H1 (cell line): Measurements from ENCODE around the gene MYCBP2. TPM values are rescaled to one million over a fixed set of nuclear protein-coding genes. Genes with fewer than 3 reads are reported as not detected.

Experiments used
- CTCF ChIA-PET: fragments of 300-600 bp; sonication (Branson Sonifier 250); formaldehyde crosslinking; loops from one replicate; lab custom pipeline; 2021; ENCODE audit not compliant: partially characterized antibody; lab: Charles Lee
- POLR2A ChIA-PET: fragments of 300-600 bp; sonication (Branson Sonifier 250); formaldehyde crosslinking; loops from one replicate; lab custom pipeline; 2021; ENCODE audit warnings: inconsistent platforms; ENCODE audit not compliant: partially characterized antibody; lab: Charles Lee
- DNase-seq, 2 experiments: peaks; one replicate each; pipeline versions ENCODE4 v3.0.0 to v3.0.0-alpha.2; 2010 to 2022; ENCODE audit warnings: low spot score in 2 of 2, low read depth in 1 of 2, mixed read lengths in 1 of 2
- FAIRE-seq: peaks from 2 replicates; lab custom pipeline; 2011; peaks lifted over from hg19 to GRCh38; lab: Jason Lieb, UNC
- H2AFZ ChIP-seq: 2 replicates; pipeline ENCODE4 v1.8.1; 2012; ENCODE audit warnings: low read length, inconsistent platforms
- H2AK5ac ChIP-seq: 2 replicates; pipeline ENCODE4 v1.6.1; 2013; ENCODE audit warnings: low read depth, low read length
- H2BK120ac ChIP-seq: replicated peaks from 2 replicates; pipeline ENCODE3; 2013; ENCODE audit warnings: low read depth, low read length, inconsistent platforms
- H2BK12ac ChIP-seq: 2 replicates; pipeline ENCODE4 v1.6.1; 2013; ENCODE audit warnings: low read depth, low read length
- H2BK15ac ChIP-seq: 2 replicates; pipeline ENCODE4 v1.6.1; 2013; ENCODE audit warnings: low read length
- H2BK20ac ChIP-seq: 2 replicates; pipeline ENCODE4 v1.6.1; 2013; ENCODE audit warnings: low read length
- H2BK5ac ChIP-seq: 2 replicates; pipeline ENCODE4 v1.6.1; 2013; ENCODE audit warnings: low read depth, low read length
- H3K14ac ChIP-seq: 2 replicates; pipeline ENCODE4 v1.6.1; 2013; ENCODE audit warnings: inconsistent platforms; ENCODE audit not compliant: insufficient read length
- H3K18ac ChIP-seq: 2 replicates; pipeline ENCODE4 v1.6.1; 2013; ENCODE audit warnings: low read length; ENCODE audit errors: extremely low read depth
- H3K23ac ChIP-seq: 2 replicates; pipeline ENCODE4 v1.6.1; 2013; ENCODE audit warnings: inconsistent platforms; ENCODE audit not compliant: insufficient read length
- H3K23me2 ChIP-seq: 2 replicates; pipeline ENCODE4 v1.6.1; 2013; ENCODE audit warnings: low read depth, low read length
- H3K27ac ChIP-seq: 2 replicates; pipeline ENCODE4 v1.6.1; 2011; ENCODE audit warnings: low read depth, low read length, inconsistent platforms
- H3K27me3 ChIP-seq, 4 experiments: replicated peaks in 1 of 4; 1 replicate in 1 of 4; 2 replicates in 3 of 4; pipeline versions ENCODE4 v1.6.1 to v1.8.1; 2011 to 2013; ENCODE audit warnings: low read length in 3 of 4, mild to moderate bottlenecking in 3 of 4, inconsistent platforms in 2 of 4, mixed read lengths in 2 of 4, moderate library complexity in 1 of 4; ENCODE audit not compliant: control insufficient read depth in 3 of 4, insufficient read depth in 3 of 4; ENCODE audit errors: extremely low read depth in 1 of 4
- H3K36me3 ChIP-seq, 4 experiments: 2 replicates each; pipeline versions ENCODE4 v1.6.1 to v1.8.1; 2011 to 2013; ENCODE audit warnings: mild to moderate bottlenecking in 4 of 4, low read length in 3 of 4, moderate library complexity in 2 of 4, control low read depth in 1 of 4, inconsistent platforms in 1 of 4; ENCODE audit not compliant: insufficient read depth in 4 of 4, control insufficient read depth in 2 of 4
- H3K4ac ChIP-seq: replicated peaks from 2 replicates; pipeline ENCODE3; 2013; ENCODE audit warnings: low read length, low read depth, mixed read lengths, inconsistent platforms; ENCODE audit not compliant: insufficient read length
- H3K4me1 ChIP-seq, 4 experiments: replicated peaks in 1 of 4; 1 replicate in 1 of 4; 2 replicates in 3 of 4; pipeline versions ENCODE4 v1.6.1 to v1.8.1; 2011 to 2013; ENCODE audit warnings: low read length in 3 of 4, inconsistent platforms in 2 of 4, mixed read lengths in 1 of 4; ENCODE audit not compliant: insufficient read depth in 4 of 4, control insufficient read depth in 3 of 4
- H3K4me2 ChIP-seq, 2 experiments: 2 replicates each; pipeline versions ENCODE4 v1.6.1 to v1.8.1; 2011 to 2013; ENCODE audit warnings: low read depth in 2 of 2, low read length in 2 of 2, control low read depth in 1 of 2, inconsistent platforms in 1 of 2, mild to moderate bottlenecking in 1 of 2; ENCODE audit not compliant: insufficient read depth in 1 of 2
- H3K4me3 ChIP-seq, 4 experiments: fragments of 200-600, 300-600 bp in 1 of 4; sonication (generic), shearing (Covaris generic), sonication (Bioruptor Twin) in 1 of 4; 2 replicates each; pipeline versions ENCODE4 v1.5.1 to v1.8.1; 2011 to 2016; ENCODE audit warnings: low read length in 4 of 4, low read depth in 3 of 4, control low read depth in 2 of 4, inconsistent platforms in 2 of 4, mild to moderate bottlenecking in 2 of 4, mixed read lengths in 1 of 4, moderate library complexity in 1 of 4; ENCODE audit not compliant: insufficient read depth in 2 of 4; ENCODE audit errors: extremely low read depth in 1 of 4
- H3K56ac ChIP-seq: replicated peaks from 2 replicates; pipeline ENCODE3; 2013; ENCODE audit warnings: low read depth, mild to moderate bottlenecking, mixed read lengths, low read length, inconsistent platforms; ENCODE audit not compliant: insufficient read length
- H3K79me1 ChIP-seq: 2 replicates; pipeline ENCODE4 v1.6.1; 2013; ENCODE audit warnings: low read depth, low read length, control low read depth
- H3K79me2 ChIP-seq, 2 experiments: 2 replicates each; pipeline versions ENCODE4 v1.6.1 to v1.8.1; 2012 to 2013; ENCODE audit warnings: low read length in 2 of 2, mild to moderate bottlenecking in 2 of 2, inconsistent platforms in 1 of 2; ENCODE audit not compliant: insufficient read depth in 2 of 2, control insufficient read depth in 1 of 2
- H3K9ac ChIP-seq, 4 experiments: replicated peaks in 1 of 4; 1 replicate in 1 of 4; 2 replicates in 3 of 4; pipeline versions ENCODE4 v1.6.1 to v1.8.1; 2011 to 2013; ENCODE audit warnings: low read depth in 3 of 4, low read length in 3 of 4, control low read depth in 2 of 4, mild to moderate bottlenecking in 2 of 4, moderate library complexity in 2 of 4, inconsistent platforms in 1 of 4; ENCODE audit errors: extremely low read depth in 1 of 4
- H3K9me3 ChIP-seq, 2 experiments: 2 replicates each; pipeline versions ENCODE4 v1.6.1 to v1.8.1; 2012 to 2013; ENCODE audit warnings: mild to moderate bottlenecking in 2 of 2, moderate library complexity in 2 of 2, control low read depth in 1 of 2, inconsistent platforms in 1 of 2, low read depth in 1 of 2, low read length in 1 of 2, mixed read lengths in 1 of 2; ENCODE audit not compliant: insufficient read depth in 2 of 2
- H4K20me1 ChIP-seq, 2 experiments: replicated peaks in 1 of 2; 2 replicates each; pipeline versions ENCODE3 to v1.8.1; 2011 to 2013; ENCODE audit warnings: inconsistent platforms in 2 of 2, low read length in 2 of 2, mild to moderate bottlenecking in 1 of 2; ENCODE audit not compliant: insufficient read depth in 2 of 2, control insufficient read depth in 1 of 2
- H4K5ac ChIP-seq: 2 replicates; pipeline ENCODE4 v1.6.1; 2013; ENCODE audit warnings: low read length, low read depth, mixed read lengths, inconsistent platforms; ENCODE audit not compliant: insufficient read length
- H4K8ac ChIP-seq: 2 replicates; pipeline ENCODE4 v1.8.0; 2013; ENCODE audit warnings: mild to moderate bottlenecking, moderate library complexity, low read length, inconsistent platforms; ENCODE audit not compliant: insufficient read depth; ENCODE audit errors: extremely low read depth
- H4K91ac ChIP-seq: replicated peaks from 2 replicates; pipeline ENCODE3; 2013; ENCODE audit warnings: low read length, mixed read lengths, inconsistent platforms; ENCODE audit not compliant: insufficient read length
- CHD7 ChIP-seq: fragments of 300-600 bp; sonication (generic); IDR thresholded peaks from 2 replicates; pipeline ENCODE4 v1.7.1; 2012; ENCODE audit warnings: low read length, moderate library complexity, mild to moderate bottlenecking, inconsistent platforms; ENCODE audit not compliant: insufficient replicate concordance
- polyA plus RNA-seq, 7 experiments: library from polyadenylated mRNA; depleted of rRNA in 3 of 7; stranded (reverse) in 5 of 7; unstranded in 2 of 7; fragments of >200 nt in 5 of 7; fragments of 200-250 nt in 2 of 7; gene quantifications; 1 replicate in 5 of 7; 2 replicates in 1 of 7; 4 replicates in 1 of 7; pipeline versions ENCODE4 v1.2.1 to v1.2.3, GENCODE V29; 2011 to 2013; ENCODE audit warnings: missing spikeins in 2 of 7, mixed read lengths in 2 of 7
- total RNA-seq: library from RNA; stranded (reverse); fragmentation: NEBNext Ultra II Directional; extraction: Animal tissue kit (Norgen Biotek cat#: 25700); gene quantifications from 2 replicates; pipeline ENCODE4 v1.2.1, GENCODE V29; 2021

MYCBP2 gene
- total and polyA plus RNA-seq, 2 of the 8 experiments (the other 6 are each of a cell fraction or from before 2014, with no cell fraction given): 19.0 to 52.1 TPM

DNA sequence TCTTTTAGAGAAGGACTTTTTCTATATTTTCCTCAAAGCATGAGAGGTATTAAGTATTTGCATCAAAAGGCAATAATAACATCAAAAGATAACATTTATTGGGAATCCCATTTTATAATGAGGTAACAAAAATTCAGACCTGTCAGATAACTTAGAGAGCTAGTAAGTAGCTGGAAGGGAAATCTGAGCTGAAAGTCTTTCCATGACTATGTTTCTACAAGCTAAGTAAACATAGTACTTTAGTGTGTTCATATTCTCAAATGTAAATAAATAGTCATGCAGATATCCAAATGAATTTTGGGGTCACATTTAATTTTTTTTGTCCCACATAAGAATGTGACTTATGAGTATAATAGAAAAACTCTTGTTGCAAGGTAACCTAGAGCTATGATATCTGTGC, 212.6 kb downstream of the MYCBP2 start:
- Histone ChIP-seq H3K9me3 (peaks cover 6 to 10% of the 10 kb centered on the region in 2 experiments; a peak in 3 of 4 replicates), H3K79me1 (no peaks in the 10 kb centered on the region), H2BK120ac (no peak overlapping the region), H3K27ac (no peak overlapping the region), H2BK5ac (no peak overlapping the region), H3K23ac (no peak overlapping the region), H2BK12ac (no peak overlapping the region), H3K79me2 (no peaks in the 10 kb centered on the region), H3K36me3 (peaks cover 0 to 4% (median 0%) of the 10 kb centered on the region in 4 experiments; a peak in 1 of 8 replicates), H3K4me3 (no peak overlapping the region), H3K4me1 (peaks cover 0 to 7% (median 2%) of the 10 kb centered on the region in 4 experiments; a peak in 4 of 7 replicates), H2AFZ (no peak overlapping the region), H3K4me2 (no peak overlapping the region), H2BK20ac (no peak overlapping the region), H3K18ac (no peak overlapping the region), H4K91ac (no peak overlapping the region), H4K8ac (no peak overlapping the region), H3K23me2 (no peaks in the 10 kb centered on the region), H2AK5ac (no peak overlapping the region), H3K56ac (no peak overlapping the region), H3K9ac (no peak overlapping the region), H3K27me3 (no peaks in the 10 kb centered on the region), H3K4ac (no peak overlapping the region), H4K20me1 (no peaks in the 10 kb centered on the region), H2BK15ac (no peak overlapping the region), H3K14ac (no peak overlapping the region), H4K5ac (no peak overlapping the region)
- CTCF ChIA-PET: interaction anchor here (1.2 kb wide), 1 partner anchor 364 kb away, joined by 3 read pairs; no protein-coding TSS in a partner anchor
- FAIRE-seq (no peak), DNase-seq (no peak)
- POLR2A ChIA-PET: no interaction called here
- no peak for TF ChIP-seq CHD7
